ENCODE measurements around the gene GSK3B. TPM values are rescaled to one million over a fixed set of nuclear protein-coding genes. Genes with fewer than 3 reads are reported as not detected.

The GSK3B gene
- total RNA-seq = 46.8 TPM
- long read RNA-seq, full-length matches to known transcripts = 10 of 24 reads
- long read RNA-seq, partial matches to known transcripts = 7 of 24 reads
- long read RNA-seq, other reads (novel, unspliced or antisense) = 7 of 24 reads

- intact Hi-C loops (cut with DNase I) = loop anchor here (2.0 to 10.0 kb wide), 6 partner anchors 59 to 651 kb away; partner anchors contain the start of genes GTF2E1, LRRC58 and RABL3
- no peak for DNase-seq (ENCODE audit: low spot score)
These were observed at the start of gene GSK3B for GRCh38 chr3:120093911-120094775. GSK3B (minus strand) TSS chr3:120094447; CDS start chr3:120093434, 1,013 bp downstream.

GRCh38 chr3:120143676-120144075, 49.4 kb upstream of the GSK3B start:
- no peak for DNase-seq (ENCODE audit: low spot score)
- intact Hi-C loops (cut with DNase I) = no loop called here

- no peak for DNase-seq (ENCODE audit: low spot score)
- intact Hi-C loops (cut with DNase I) = no loop called here
These were observed 48.0 kb upstream of the GSK3B start for GRCh38 chr3:120142236-120142635.

- intact Hi-C loops (cut with DNase I) = no loop called here
- no peak for DNase-seq (ENCODE audit: low spot score)
These were observed 46.0 kb upstream of the GSK3B start for GRCh38 chr3:120140098-120140742.

- intact Hi-C loops (cut with DNase I) = no loop called here
- DNase-seq (ENCODE audit: low spot score) = no peak
These were observed 44.9 kb upstream of the GSK3B start for GRCh38 chr3:120139140-120139539.

GRCh38 chr3:120137548-120137947, 43.3 kb upstream of the GSK3B start:
- no peak for DNase-seq (ENCODE audit: low spot score)
- intact Hi-C loops (cut with DNase I) = no loop called here

GRCh38 chr3:120130656-120131055, 36.4 kb upstream of the GSK3B start:
- no peak for DNase-seq (ENCODE audit: low spot score)
- intact Hi-C loops (cut with DNase I) = no loop called here

- DNase-seq (ENCODE audit: low spot score) = no peak
- intact Hi-C loops (cut with DNase I) = no loop called here
These were observed 35.7 kb upstream of the GSK3B start for GRCh38 chr3:120129718-120130513.

GRCh38 chr3:120129051-120129450, 34.8 kb upstream of the GSK3B start:
- intact Hi-C loops (cut with DNase I) = no loop called here
- DNase-seq (ENCODE audit: low spot score) = no peak

GRCh38 chr3:120125992-120126391, 31.7 kb upstream of the GSK3B start:
- no peak for DNase-seq (ENCODE audit: low spot score)
- intact Hi-C loops (cut with DNase I) = no loop called here

- DNase-seq (ENCODE audit: low spot score) = no peak
- intact Hi-C loops (cut with DNase I) = no loop called here
These were observed 25.7 kb upstream of the GSK3B start for GRCh38 chr3:120119846-120120510.

GRCh38 chr3:120114981-120115380, 20.7 kb upstream of the GSK3B start:
- intact Hi-C loops (cut with DNase I) = no loop called here
- DNase-seq (ENCODE audit: low spot score) = no peak

GRCh38 chr3:120114376-120114775, 20.1 kb upstream of the GSK3B start:
- intact Hi-C loops (cut with DNase I) = no loop called here
- no peak for DNase-seq (ENCODE audit: low spot score)

GRCh38 chr3:120113128-120114116, 19.2 kb upstream of the GSK3B start:
- no peak for DNase-seq (ENCODE audit: low spot score)
- intact Hi-C loops (cut with DNase I) = no loop called here

- intact Hi-C loops (cut with DNase I) = no loop called here
- DNase-seq (ENCODE audit: low spot score) = no peak
These were observed 17.7 kb upstream of the GSK3B start for GRCh38 chr3:120111898-120112297.

GRCh38 chr3:120103276-120103675, 9.0 kb upstream of the GSK3B start:
- intact Hi-C loops (cut with DNase I) = no loop called here
- DNase-seq (ENCODE audit: low spot score) = no peak

- intact Hi-C loops (cut with DNase I) = no loop called here
- no peak for DNase-seq (ENCODE audit: low spot score)
These were observed 8.4 kb upstream of the GSK3B start for GRCh38 chr3:120102674-120103073.

GRCh38 chr3:120102232-120102631, 8.0 kb upstream of the GSK3B start:
- intact Hi-C loops (cut with DNase I) = no loop called here
- DNase-seq (ENCODE audit: low spot score) = no peak

All from cardiac septum (tissue), 1 donor.